Muscle layer of colon (tissue), 2 donors: ENCODE measurements around the gene DSCAM.
"Not testable (repeated sequence)": the region's sequence is repeated elsewhere in the genome, so short reads cannot be mapped to it uniquely, and the experiment has no call there.

Experiments
- H3K27ac ChIP-seq: one replicate; pipeline ENCODE4 v1.7.0; 2013; ENCODE audit warnings: low read depth, mild to moderate bottlenecking, low read length, moderate library complexity
- H3K27me3 ChIP-seq, 2 donors: one replicate each; pipeline ENCODE4 v1.7.0; 2013; ENCODE audit warnings: low read length in 2 of 2, mild to moderate bottlenecking in 2 of 2; ENCODE audit not compliant: insufficient read depth in 2 of 2, control insufficient read depth in 1 of 2
- H3K36me3 ChIP-seq: one replicate; pipeline ENCODE4 v1.7.0; 2013; ENCODE audit warnings: mild to moderate bottlenecking, low read length; ENCODE audit not compliant: insufficient read depth
- H3K4me1 ChIP-seq: one replicate; pipeline ENCODE4 v1.7.0; 2013; ENCODE audit warnings: mild to moderate bottlenecking, low read length; ENCODE audit not compliant: insufficient read depth
- H3K4me3 ChIP-seq, 2 donors: one replicate each; pipeline ENCODE4 v1.7.0; 2013; ENCODE audit warnings: low read length in 2 of 2, low read depth in 1 of 2, mild to moderate bottlenecking in 1 of 2, moderate library complexity in 1 of 2
- H3K9ac ChIP-seq: one replicate; pipeline ENCODE4 v1.7.0; 2013; ENCODE audit warnings: low read length
- H3K9me3 ChIP-seq: one replicate; pipeline ENCODE4 v1.7.0; 2013; ENCODE audit warnings: mild to moderate bottlenecking, low read length
- donor health status: abdominal sarcoma.
- donor health status: Adenocarcinoma of cecum.

Gene DSCAM

DNA sequence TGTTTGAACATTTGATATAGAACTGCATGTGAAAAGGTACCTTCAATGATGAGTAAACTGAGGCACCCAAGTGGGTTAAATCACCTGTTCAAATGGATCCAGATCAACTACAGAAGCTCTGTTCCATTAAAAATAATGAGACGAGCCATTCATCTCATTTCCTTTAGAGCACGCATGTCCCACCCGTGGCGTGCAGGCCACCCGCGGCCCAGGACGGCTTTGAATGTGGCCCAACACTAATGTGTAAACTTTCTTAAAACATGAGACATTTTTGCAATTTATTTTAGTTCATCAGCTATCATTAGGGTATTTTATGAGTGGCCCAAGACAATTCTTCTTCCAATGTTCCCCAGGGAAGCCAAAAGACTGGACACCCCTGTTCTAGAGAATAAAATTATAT is 381.6 kb downstream of the DSCAM start:
- no peak overlapping the region for H3K27ac ChIP-seq
- no peaks in the 10 kb centered on the region for H3K27me3 ChIP-seq
- H3K9me3 ChIP-seq: no peaks in the 10 kb centered on the region
- no peaks in the 10 kb centered on the region for H3K36me3 ChIP-seq
- no peak overlapping the region for H3K4me3 ChIP-seq
- no peaks in the 10 kb centered on the region for H3K4me1 ChIP-seq
- H3K9ac ChIP-seq: no peak overlapping the region

DNA sequence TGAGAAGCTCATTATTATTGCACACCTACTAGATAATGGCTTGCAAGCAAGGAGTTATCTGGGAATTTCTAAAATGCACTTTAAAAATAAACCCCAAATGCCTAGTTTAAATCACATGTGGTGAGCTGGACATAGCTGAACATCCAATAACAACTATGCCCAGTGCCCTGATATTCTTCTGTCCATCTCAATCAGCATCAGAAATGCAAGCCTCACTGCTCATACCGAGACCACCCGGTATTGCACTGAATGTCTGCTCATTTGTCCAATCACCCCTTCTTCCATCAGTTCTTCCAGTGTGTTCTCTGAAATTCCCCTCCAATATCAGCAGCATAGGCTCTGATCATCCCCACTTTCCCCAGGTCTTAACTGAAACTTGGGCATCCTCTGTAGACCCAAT is 383.8 kb downstream of the DSCAM start:
- H3K27ac ChIP-seq: no peak overlapping the region
- H3K4me1 ChIP-seq: no peaks in the 10 kb centered on the region
- H3K4me3 ChIP-seq: no peak overlapping the region
- H3K36me3 ChIP-seq: no peaks in the 10 kb centered on the region
- H3K9me3 ChIP-seq: no peaks in the 10 kb centered on the region
- H3K27me3 ChIP-seq: no peaks in the 10 kb centered on the region
- H3K9ac ChIP-seq: no peak overlapping the region

DNA sequence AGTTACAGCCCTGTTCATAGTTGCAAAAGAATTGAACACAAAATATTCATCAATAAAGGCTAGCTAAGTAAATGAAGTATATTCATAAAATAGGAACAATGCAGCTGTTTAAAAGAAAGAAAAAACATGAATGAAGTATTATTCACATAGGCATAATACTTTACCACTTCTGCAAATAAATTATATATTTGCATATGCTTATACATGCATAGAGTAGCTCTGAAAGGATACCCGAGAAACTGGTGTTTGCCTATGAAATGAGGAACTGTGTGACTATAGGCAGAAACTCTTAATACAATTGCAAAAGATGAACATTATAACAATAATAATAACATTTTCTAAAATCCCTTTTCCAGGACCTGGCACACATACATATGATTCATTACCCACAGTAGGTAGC is 385.9 kb downstream of the DSCAM start:
- no peaks in the 10 kb centered on the region for H3K27me3 ChIP-seq
- H3K36me3 ChIP-seq: no peaks in the 10 kb centered on the region
- no peak overlapping the region for H3K27ac ChIP-seq

DNA sequence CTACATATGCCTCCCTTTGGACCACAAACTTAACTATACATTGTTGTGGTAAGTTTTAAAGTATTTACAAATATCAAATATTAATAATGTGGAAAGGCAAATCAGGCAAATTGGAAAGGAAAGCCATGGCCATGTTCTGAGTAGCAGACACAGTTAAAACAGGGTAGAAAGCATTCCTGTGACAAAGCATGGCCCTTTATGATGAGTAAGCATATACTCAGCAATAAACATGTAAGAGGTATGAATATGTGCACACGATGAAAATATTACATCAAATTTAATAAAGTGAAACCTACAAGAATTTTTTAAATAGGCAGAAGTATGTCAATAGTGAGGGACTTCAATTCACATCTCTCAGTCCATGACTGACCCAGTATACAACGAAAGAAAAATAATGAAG is 389.2 kb downstream of the DSCAM start:
- no peaks in the 10 kb centered on the region for H3K4me1 ChIP-seq
- H3K27ac ChIP-seq: no peak overlapping the region
- H3K4me3 ChIP-seq: no peak overlapping the region
- H3K9ac ChIP-seq: no peak overlapping the region
- H3K36me3 ChIP-seq: no peaks in the 10 kb centered on the region
- H3K9me3 ChIP-seq: no peaks in the 10 kb centered on the region
- peaks cover 0 to 4% of the 10 kb centered on the region in 2 donors for H3K27me3 ChIP-seq

More for the DNA sequence above, 385.9 kb downstream of the DSCAM start:
- H3K4me3 ChIP-seq: no peak overlapping the region
- no peaks in the 10 kb centered on the region for H3K4me1 ChIP-seq
- H3K9me3 ChIP-seq: no peaks in the 10 kb centered on the region
- H3K9ac ChIP-seq: no peak overlapping the region

DNA sequence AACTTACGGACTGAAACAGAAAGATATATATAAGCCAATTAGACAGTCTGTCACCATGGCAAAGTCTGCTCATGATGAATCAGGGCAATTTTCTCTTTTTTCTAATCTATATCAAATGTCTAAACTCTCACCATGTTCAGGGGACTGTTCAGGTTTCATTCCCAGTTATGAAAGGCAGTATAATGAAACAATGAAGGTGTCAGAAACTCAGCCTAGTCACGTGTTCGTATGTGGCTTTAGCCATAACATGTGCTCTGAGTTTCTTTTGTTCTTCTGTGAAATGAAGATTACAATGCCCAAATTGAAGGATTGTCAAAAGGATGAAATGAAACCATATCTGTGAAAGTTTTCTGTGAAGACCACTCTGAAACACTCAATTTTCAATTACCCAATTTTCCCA is 392.9 kb downstream of the DSCAM start:
- Histone ChIP-seq H3K4me1 (no peaks in the 10 kb centered on the region), H3K27me3 (peaks cover 0 to 4% of the 10 kb centered on the region in 2 donors), H3K27ac (no peak overlapping the region), H3K36me3 (no peaks in the 10 kb centered on the region), H3K4me3 (no peak overlapping the region), H3K9me3 (no peaks in the 10 kb centered on the region), H3K9ac (no peak overlapping the region)

DNA sequence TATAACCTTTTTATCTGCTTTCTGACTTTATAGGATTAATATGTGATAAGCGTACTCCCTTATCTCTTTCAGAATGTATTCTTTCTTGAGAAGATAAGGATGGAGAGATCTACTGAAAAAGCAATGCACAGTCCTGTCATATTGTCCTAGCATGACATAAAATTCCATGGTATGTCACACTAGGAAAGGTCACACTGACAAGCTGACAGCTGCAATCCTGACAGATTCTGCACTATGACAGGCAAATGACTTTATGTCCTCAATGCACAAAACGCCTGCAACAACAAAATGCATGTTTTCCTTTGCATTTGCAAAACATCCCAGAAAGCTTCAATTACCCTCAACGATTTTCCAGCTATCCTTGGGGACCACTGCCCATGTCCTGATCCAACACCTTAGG is 393.8 kb downstream of the DSCAM start:
- no peak overlapping the region for H3K9ac ChIP-seq
- H3K4me3 ChIP-seq: no peak overlapping the region
- peaks cover 0 to 4% of the 10 kb centered on the region in 2 donors for H3K27me3 ChIP-seq
- H3K27ac ChIP-seq: no peak overlapping the region
- no peaks in the 10 kb centered on the region for H3K9me3 ChIP-seq
- H3K4me1 ChIP-seq: no peaks in the 10 kb centered on the region
- H3K36me3 ChIP-seq: no peaks in the 10 kb centered on the region

DNA sequence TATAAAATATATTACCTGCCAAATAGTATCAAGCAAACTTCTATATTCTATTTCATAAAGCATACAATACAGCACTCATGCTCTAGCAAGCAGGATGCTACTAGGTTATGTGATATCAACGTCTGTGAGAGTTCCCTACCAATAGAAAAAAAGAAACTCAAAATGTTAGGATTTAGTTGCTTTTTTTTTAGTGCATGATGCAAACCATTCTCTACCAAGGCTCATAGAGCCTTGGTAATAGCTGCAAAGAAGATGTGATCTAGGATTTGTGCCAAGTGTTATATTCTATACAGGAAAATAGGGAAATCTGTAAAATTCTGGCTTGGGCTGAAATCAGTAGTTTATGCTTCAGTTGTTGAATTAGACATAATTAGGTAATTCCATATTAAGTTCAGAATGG is 394.4 kb downstream of the DSCAM start:
- Histone ChIP-seq H3K9ac (no peak overlapping the region), H3K27me3 (peaks cover 0 to 4% of the 10 kb centered on the region in 2 donors), H3K4me3 (no peak overlapping the region), H3K4me1 (no peaks in the 10 kb centered on the region), H3K9me3 (no peaks in the 10 kb centered on the region), H3K36me3 (no peaks in the 10 kb centered on the region), H3K27ac (no peak overlapping the region)

DNA sequence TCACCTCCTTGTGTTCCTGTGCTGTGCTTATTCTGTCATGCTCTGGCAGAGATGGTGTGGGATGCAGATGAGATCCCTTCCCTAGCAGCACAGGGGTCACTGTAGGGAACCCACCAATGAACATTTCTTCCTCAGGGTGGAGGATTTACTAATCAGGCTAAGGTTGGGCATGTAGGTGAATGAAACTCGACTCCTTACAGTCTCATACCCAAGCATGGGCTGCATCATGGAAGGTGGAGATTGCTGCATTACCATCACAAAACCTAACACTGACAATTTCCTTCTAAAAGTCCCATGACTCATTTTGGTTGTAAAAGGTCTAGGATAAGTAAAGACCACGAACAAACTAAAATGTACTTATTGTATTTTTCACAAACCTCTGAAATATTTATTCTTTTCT is 399.9 kb downstream of the DSCAM start:
- H3K27ac ChIP-seq: no peak overlapping the region
- no peaks in the 10 kb centered on the region for H3K4me1 ChIP-seq
- H3K27me3 ChIP-seq: no peaks in the 10 kb centered on the region
- H3K36me3 ChIP-seq: no peaks in the 10 kb centered on the region
- H3K9me3 ChIP-seq: no peaks in the 10 kb centered on the region
- no peak overlapping the region for H3K9ac ChIP-seq
- H3K4me3 ChIP-seq: no peak overlapping the region

DNA sequence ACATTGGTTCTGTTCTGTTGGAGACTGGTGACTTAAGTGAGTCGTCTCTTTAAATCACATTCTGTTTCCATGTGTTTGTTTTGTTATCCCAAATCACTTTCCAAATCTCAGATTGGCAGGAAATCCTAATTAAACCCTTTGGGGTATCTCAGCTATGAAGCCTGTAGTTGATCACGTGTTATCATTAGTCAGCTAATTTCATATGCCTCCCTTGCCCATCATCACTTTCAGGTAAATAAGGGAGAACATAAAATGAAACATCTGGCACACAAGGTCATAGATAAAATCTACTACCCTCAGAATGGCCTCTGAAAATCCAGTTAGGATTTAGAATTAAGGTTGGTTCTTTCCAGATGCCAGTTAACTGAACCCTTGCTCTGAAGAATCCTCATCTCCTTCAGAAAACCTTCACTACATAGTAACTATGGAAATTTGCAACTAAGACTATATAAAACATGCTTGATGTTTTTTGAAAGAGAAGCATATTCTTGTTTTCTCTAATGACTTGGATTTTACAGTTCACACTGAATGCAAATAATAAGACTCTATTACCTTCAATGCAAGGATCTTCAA is 401.5 kb downstream of the DSCAM start:
- no peak overlapping the region for H3K4me3 ChIP-seq
- no peaks in the 10 kb centered on the region for H3K36me3 ChIP-seq
- no peaks in the 10 kb centered on the region for H3K27me3 ChIP-seq
- no peaks in the 10 kb centered on the region for H3K9me3 ChIP-seq
- no peak overlapping the region for H3K27ac ChIP-seq
- H3K4me1 ChIP-seq: no peaks in the 10 kb centered on the region
- H3K9ac ChIP-seq: no peak overlapping the region

DNA sequence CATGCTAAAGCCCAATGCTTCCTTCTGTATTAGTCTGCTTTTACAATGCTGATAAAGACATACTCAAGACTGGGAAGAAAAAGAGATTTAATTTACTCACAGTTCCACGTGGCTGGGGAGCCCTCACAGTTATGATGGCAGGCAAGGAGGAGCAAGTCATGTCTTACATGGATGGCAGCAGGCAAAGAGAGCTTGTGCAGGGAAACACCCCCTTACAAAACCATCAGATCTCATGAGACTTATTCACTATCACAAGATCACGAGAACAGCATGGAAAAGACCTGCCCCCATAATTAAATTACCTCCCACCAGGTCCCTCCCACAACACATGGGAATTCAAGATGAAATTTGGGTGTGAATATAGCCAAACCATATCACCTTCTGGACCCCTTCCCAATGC is 407.4 kb downstream of the DSCAM start:
- not testable (repeated sequence) for H3K9me3 ChIP-seq, H3K36me3 ChIP-seq, H3K4me3 ChIP-seq, H3K4me1 ChIP-seq, H3K9ac ChIP-seq, H3K27ac ChIP-seq, H3K27me3 ChIP-seq

DNA sequence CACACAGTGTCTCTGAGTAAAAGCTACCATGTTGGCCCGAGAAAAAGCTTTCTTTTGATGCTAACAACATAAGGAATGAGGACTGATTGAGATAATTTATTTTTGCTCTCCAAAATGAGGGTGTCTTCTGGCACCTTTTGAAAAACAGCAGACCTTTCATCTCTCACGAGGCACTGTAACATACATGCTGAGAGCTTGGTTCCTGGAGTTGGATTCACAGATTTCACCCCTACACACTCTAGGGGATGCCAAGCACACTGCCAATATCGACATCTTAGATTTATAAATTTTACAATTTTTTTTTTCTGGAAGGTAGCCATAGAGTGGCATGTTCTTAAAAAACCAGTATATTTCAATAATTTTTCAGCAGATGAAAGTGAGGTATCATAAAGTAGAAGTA is 408.3 kb downstream of the DSCAM start:
- H3K4me3 ChIP-seq: no peak overlapping the region
- no peak overlapping the region for H3K9ac ChIP-seq
- no peaks in the 10 kb centered on the region for H3K4me1 ChIP-seq
- H3K27me3 ChIP-seq: no peaks in the 10 kb centered on the region
- H3K27ac ChIP-seq: no peak overlapping the region
- no peaks in the 10 kb centered on the region for H3K36me3 ChIP-seq
- no peaks in the 10 kb centered on the region for H3K9me3 ChIP-seq

DNA sequence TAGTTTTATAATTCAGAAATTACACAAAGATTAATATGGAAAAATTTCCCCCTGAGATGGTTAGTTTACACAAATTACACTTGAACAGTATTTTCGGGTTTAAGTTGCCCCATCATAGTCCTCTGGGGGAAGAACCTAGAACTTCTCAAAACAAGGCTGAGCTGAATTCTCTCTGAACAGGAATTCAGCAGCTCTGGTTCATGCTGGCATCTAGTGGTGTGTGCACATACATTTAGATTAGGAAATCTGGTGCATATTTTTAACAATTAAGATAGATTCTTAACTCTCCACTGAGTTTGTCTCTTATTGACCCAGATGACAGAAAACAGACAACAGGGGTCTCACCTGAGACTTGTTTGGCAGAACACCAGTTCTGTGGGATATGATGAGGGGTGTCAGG is 410.7 kb downstream of the DSCAM start:
- Histone ChIP-seq H3K9me3 (no peaks in the 10 kb centered on the region), H3K36me3 (no peaks in the 10 kb centered on the region), H3K4me3 (no peak overlapping the region), H3K27me3 (no peaks in the 10 kb centered on the region), H3K27ac (no peak overlapping the region), H3K4me1 (no peaks in the 10 kb centered on the region), H3K9ac (no peak overlapping the region)
